Neural cell (in vitro differentiated cells): ENCODE results near the gene BRSK2. TPM values are rescaled to one million over a fixed set of nuclear protein-coding genes. Genes with fewer than 3 reads are reported as not detected.

Experiments
- H2AFZ ChIP-seq: fragments of 200-600, 300-800 bp; sonication (generic), shearing (Covaris generic); 2 replicates; pipeline ENCODE4 v1.6.0; 2014; ENCODE audit warnings: low read depth, mild to moderate bottlenecking, antibody characterized with exemption, low read length, moderate library complexity
- H3F3A ChIP-seq: fragments of 200-600 bp; shearing (Covaris generic); 2 replicates; pipeline ENCODE4 v1.6.1; 2016; ENCODE audit warnings: mild to moderate bottlenecking, moderate library complexity, mixed read lengths, antibody characterized with exemption, low read length; ENCODE audit not compliant: insufficient read depth, poor library complexity, severe bottlenecking
- H3K27ac ChIP-seq: fragments of 200-600, 300-800 bp; sonication (generic), shearing (Covaris generic); 2 replicates; pipeline ENCODE4 v1.5.1; 2014; ENCODE audit warnings: mild to moderate bottlenecking, low read length, moderate library complexity
- H3K27me3 ChIP-seq: fragments of 300-800, 200-600 bp; sonication (generic), shearing (Covaris generic); 2 replicates; pipeline ENCODE4 v1.6.0; 2014; ENCODE audit warnings: mild to moderate bottlenecking, low read depth, low read length, moderate library complexity; ENCODE audit not compliant: insufficient read depth
- H3K36me3 ChIP-seq: fragments of 300-800, 200-600 bp; sonication (generic), shearing (Covaris generic); 2 replicates; pipeline ENCODE4 v1.5.1; 2014; ENCODE audit warnings: mild to moderate bottlenecking, antibody characterized with exemption, low read length, moderate library complexity; ENCODE audit not compliant: insufficient read depth
- H3K4me2 ChIP-seq: fragments of 300-800, 200-600 bp; sonication (generic), shearing (Covaris generic); 2 replicates; pipeline ENCODE4 v1.6.0; 2014; ENCODE audit warnings: mild to moderate bottlenecking, low read length
- H3K4me3 ChIP-seq: fragments of 300-800, 200-600 bp; sonication (generic), shearing (Covaris generic); 2 replicates; pipeline ENCODE4 v1.5.1; 2014; ENCODE audit warnings: mild to moderate bottlenecking, low read length, moderate library complexity
- H3K79me2 ChIP-seq: fragments of 200-600 bp; shearing (Covaris generic); replicated peaks from 2 replicates; pipeline ENCODE4 v1.6.0; 2014; ENCODE audit warnings: mild to moderate bottlenecking, low read length, moderate library complexity; ENCODE audit not compliant: insufficient read depth
- H3K9ac ChIP-seq: fragments of 300-800, 200-600 bp; sonication (generic), shearing (Covaris generic); 2 replicates; pipeline ENCODE4 v1.6.1; 2016; ENCODE audit warnings: mild to moderate bottlenecking, low read length, mixed read lengths
- H3K9me2 ChIP-seq: fragments of 200-600 bp; shearing (Covaris generic); 2 replicates; pipeline ENCODE4 v1.6.1; 2016; ENCODE audit warnings: mild to moderate bottlenecking, low read length, mixed read lengths; ENCODE audit not compliant: insufficient read depth
- H3K9me3 ChIP-seq: fragments of 200-600, 300-800 bp; sonication (generic), shearing (Covaris generic); 2 replicates; pipeline ENCODE4 v1.6.1; 2016; ENCODE audit warnings: mild to moderate bottlenecking, mixed run types, low read length, moderate library complexity, mixed read lengths
- H4K20me1 ChIP-seq: fragments of 200-600 bp; shearing (Covaris generic); 2 replicates; pipeline ENCODE4 v1.6.1; 2016; ENCODE audit warnings: mild to moderate bottlenecking, mixed run types; ENCODE audit not compliant: insufficient read depth
- CTCF ChIP-seq: fragments of 450-650 bp; IDR thresholded peaks from 2 replicates; pipeline ENCODE4 v1.5.1; 2014; ENCODE audit warnings: antibody characterized with exemption, mild to moderate bottlenecking, moderate library complexity; ENCODE audit not compliant: poor library complexity, severe bottlenecking
- EP300 ChIP-seq: fragments of 450-650 bp; conservative IDR thresholded peaks from 2 replicates; pipeline ENCODE4 v1.6.1; 2014; ENCODE audit warnings: antibody characterized with exemption, mild to moderate bottlenecking, moderate library complexity; ENCODE audit not compliant: poor library complexity, severe bottlenecking
- EZH2 ChIP-seq: fragments of 200-600, 300-800 bp; shearing (Covaris generic), sonication (generic); IDR thresholded peaks from 2 replicates; pipeline ENCODE4 v1.6.1; 2014; ENCODE audit warnings: antibody characterized with exemption, low read length, borderline replicate concordance, mild to moderate bottlenecking; ENCODE audit not compliant: insufficient read depth, poor library complexity, severe bottlenecking
- MXI1 ChIP-seq: fragments of 450-650 bp; conservative IDR thresholded peaks from 2 replicates; pipeline ENCODE4 v1.6.1; 2014; ENCODE audit warnings: antibody characterized with exemption, mild to moderate bottlenecking; ENCODE audit not compliant: poor library complexity, severe bottlenecking
- POLR2AphosphoS5 ChIP-seq: IDR thresholded peaks from 2 replicates; pipeline ENCODE4 v1.6.1; 2012
- RAD21 ChIP-seq: fragments of 450-650 bp; conservative IDR thresholded peaks from 2 replicates; pipeline ENCODE4 v1.6.1; 2014; ENCODE audit warnings: antibody characterized with exemption, mild to moderate bottlenecking, moderate library complexity
- SMC3 ChIP-seq: fragments of 450-650 bp; conservative IDR thresholded peaks from 2 replicates; pipeline ENCODE4 v1.6.1; 2014; ENCODE audit warnings: antibody characterized with exemption, mild to moderate bottlenecking, moderate library complexity; ENCODE audit not compliant: poor library complexity
- TAF1 ChIP-seq: IDR thresholded peaks from 2 replicates; pipeline ENCODE4 v1.6.1; 2012; ENCODE audit warnings: low read depth
- polyA plus RNA-seq: library from polyadenylated mRNA; depleted of rRNA; stranded (reverse); fragments of >200 nt; gene quantifications from 2 replicates; pipeline ENCODE4 v1.2.3, GENCODE V29; 2014
- TF ChIP-seq, protein P1 (sequence below): IDR thresholded peaks from 2 replicates; pipeline ENCODE4 v1.6.1; 2012; ENCODE audit warnings: borderline replicate concordance

BRSK2 gene
- polyA plus RNA-seq, 1 donor from 2014 or later = 47.5 TPM

DNA sequence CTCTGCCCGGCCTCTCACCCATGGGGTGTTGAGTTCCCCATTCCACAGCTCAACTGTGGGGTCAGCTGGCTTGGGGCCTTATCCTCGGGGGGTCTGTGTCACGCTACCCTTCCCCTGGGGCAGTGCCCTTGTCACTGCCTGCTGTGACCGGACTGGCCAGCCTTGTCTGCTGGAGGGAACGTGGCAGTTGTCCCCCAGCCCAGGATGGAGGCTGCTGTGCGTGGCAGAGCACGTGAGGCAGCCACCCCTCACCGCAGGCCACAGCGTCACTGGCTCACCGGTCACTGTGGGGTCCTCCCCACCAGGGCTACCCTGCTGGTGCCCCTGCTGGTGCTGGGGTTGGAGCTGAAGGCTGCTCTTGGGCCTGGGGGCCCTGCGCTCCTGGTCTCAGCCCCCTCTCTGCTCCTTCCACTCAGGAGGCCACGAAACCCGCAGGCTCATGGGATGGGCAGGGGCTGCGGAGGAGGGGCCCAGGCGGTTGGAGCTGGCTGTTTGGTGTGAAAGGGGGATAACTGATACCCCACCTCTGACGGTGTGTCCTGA lies 13.4 kb downstream of the BRSK2 start:
- Histone ChIP-seq H3K9ac (no peak overlapping the region), H3K79me2 (peaks cover 47% of the 10 kb centered on the region), H3K36me3 (no peaks in the 10 kb centered on the region), H3K4me2 (no peak overlapping the region), H3K9me3 (no peaks in the 10 kb centered on the region), H3K27me3 (no peaks in the 10 kb centered on the region), H4K20me1 (peaks cover 51% of the 10 kb centered on the region), H3K27ac (no peak overlapping the region), H3K4me3 (no peak overlapping the region), H2AFZ (no peak overlapping the region), H3K9me2 (no peaks in the 10 kb centered on the region), H3F3A (no peaks in the 10 kb centered on the region)
- TF ChIP-seq MXI1 = no peak
- no peak for TF ChIP-seq TAF1
- no peak for TF ChIP-seq POLR2AphosphoS5
- TF ChIP-seq EZH2 = no peak
- no peak for TF ChIP-seq EP300
- TF ChIP-seq, protein P1, sequence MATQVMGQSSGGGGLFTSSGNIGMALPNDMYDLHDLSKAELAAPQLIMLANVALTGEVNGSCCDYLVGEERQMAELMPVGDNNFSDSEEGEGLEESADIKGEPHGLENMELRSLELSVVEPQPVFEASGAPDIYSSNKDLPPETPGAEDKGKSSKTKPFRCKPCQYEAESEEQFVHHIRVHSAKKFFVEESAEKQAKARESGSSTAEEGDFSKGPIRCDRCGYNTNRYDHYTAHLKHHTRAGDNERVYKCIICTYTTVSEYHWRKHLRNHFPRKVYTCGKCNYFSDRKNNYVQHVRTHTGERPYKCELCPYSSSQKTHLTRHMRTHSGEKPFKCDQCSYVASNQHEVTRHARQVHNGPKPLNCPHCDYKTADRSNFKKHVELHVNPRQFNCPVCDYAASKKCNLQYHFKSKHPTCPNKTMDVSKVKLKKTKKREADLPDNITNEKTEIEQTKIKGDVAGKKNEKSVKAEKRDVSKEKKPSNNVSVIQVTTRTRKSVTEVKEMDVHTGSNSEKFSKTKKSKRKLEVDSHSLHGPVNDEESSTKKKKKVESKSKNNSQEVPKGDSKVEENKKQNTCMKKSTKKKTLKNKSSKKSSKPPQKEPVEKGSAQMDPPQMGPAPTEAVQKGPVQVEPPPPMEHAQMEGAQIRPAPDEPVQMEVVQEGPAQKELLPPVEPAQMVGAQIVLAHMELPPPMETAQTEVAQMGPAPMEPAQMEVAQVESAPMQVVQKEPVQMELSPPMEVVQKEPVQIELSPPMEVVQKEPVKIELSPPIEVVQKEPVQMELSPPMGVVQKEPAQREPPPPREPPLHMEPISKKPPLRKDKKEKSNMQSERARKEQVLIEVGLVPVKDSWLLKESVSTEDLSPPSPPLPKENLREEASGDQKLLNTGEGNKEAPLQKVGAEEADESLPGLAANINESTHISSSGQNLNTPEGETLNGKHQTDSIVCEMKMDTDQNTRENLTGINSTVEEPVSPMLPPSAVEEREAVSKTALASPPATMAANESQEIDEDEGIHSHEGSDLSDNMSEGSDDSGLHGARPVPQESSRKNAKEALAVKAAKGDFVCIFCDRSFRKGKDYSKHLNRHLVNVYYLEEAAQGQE = no peak
- no peak for TF ChIP-seq CTCF
- TF ChIP-seq SMC3 = no peak
- no peak for TF ChIP-seq RAD21

GRCh38 chr11:1403721-1404460 lies 14.2 kb downstream of the BRSK2 start:
- Histone ChIP-seq H3K36me3 (no peaks in the 10 kb centered on the region), H3K4me2 (no peak overlapping the region), H3K9ac (no peak overlapping the region), H3K27me3 (no peaks in the 10 kb centered on the region), H3K9me2 (no peaks in the 10 kb centered on the region), H3K9me3 (no peaks in the 10 kb centered on the region), H4K20me1 (peaks cover 51% of the 10 kb centered on the region), H3K27ac (no peak overlapping the region), H2AFZ (no peak overlapping the region), H3F3A (no peaks in the 10 kb centered on the region), H3K79me2 (peaks cover 40% of the 10 kb centered on the region), H3K4me3 (no peak overlapping the region)
- no peak for TF ChIP-seq CTCF
- TF ChIP-seq EP300 = no peak
- no peak for TF ChIP-seq RAD21
- no peak for TF ChIP-seq EZH2
- TF ChIP-seq TAF1 = no peak
- no peak for TF ChIP-seq POLR2AphosphoS5
